ENCODE measurements around the gene SURF4. TPM values are rescaled to one million over a fixed set of nuclear protein-coding genes. Genes with fewer than 3 reads are reported as not detected.
A peak's percentile ranks its signal among the peaks of the same experiment; 100 is the strongest.

SURF4 gene
- total and polyA plus RNA-seq, 2 of the 13 experiments (the other 11 are each of a cell fraction or from before 2014, with no cell fraction given), result 220 to 265 TPM

DNA sequence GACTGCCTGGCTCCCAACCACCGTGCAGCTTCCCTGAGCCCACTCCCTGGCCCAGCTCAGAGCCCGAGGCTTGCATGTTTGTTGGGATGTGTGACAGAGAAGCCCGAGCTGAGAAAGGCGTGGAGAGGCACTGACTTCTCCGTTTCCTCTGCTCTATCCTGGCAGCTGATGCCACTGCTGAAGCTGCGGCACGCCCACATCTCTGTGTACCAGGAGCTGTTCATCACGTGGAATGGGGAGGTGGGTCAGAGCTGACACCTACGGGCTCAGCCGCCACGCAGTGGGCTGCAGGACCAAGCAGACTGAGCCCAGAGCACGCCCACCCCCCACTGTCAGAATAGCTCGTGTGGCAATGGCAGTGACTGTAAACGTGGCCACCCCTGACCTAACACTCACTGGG, 9.6 kb upstream of the SURF4 start:
- TF ChIP-seq WIZ (CRISPR knock-in tag; IDR thresholded peaks at IDR 0.05) (0 out of 2 replicates have a peak, but pooled peaks have one; percentile 12), TSC22D2 (CRISPR knock-in tag; IDR thresholded peaks at IDR 0.05; ENCODE audit: borderline replicate concordance) (no peak), ZNF567 (CRISPR knock-in tag; IDR thresholded peaks at IDR 0.05; ENCODE audit: borderline replicate concordance) (0 out of 2 replicates have a peak, but pooled peaks have one; percentile 3), ZNF768 (CRISPR knock-in tag; IDR thresholded peaks at IDR 0.05) (no peak), AHR (CRISPR knock-in tag; IDR thresholded peaks at IDR 0.05) (no peak)
- TF ChIP-seq, protein P1, sequence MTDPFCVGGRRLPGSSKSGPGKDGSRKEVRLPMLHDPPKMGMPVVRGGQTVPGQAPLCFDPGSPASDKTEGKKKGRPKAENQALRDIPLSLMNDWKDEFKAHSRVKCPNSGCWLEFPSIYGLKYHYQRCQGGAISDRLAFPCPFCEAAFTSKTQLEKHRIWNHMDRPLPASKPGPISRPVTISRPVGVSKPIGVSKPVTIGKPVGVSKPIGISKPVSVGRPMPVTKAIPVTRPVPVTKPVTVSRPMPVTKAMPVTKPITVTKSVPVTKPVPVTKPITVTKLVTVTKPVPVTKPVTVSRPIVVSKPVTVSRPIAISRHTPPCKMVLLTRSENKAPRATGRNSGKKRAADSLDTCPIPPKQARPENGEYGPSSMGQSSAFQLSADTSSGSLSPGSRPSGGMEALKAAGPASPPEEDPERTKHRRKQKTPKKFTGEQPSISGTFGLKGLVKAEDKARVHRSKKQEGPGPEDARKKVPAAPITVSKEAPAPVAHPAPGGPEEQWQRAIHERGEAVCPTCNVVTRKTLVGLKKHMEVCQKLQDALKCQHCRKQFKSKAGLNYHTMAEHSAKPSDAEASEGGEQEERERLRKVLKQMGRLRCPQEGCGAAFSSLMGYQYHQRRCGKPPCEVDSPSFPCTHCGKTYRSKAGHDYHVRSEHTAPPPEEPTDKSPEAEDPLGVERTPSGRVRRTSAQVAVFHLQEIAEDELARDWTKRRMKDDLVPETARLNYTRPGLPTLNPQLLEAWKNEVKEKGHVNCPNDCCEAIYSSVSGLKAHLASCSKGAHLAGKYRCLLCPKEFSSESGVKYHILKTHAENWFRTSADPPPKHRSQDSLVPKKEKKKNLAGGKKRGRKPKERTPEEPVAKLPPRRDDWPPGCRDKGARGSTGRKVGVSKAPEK (CRISPR knock-in tag; IDR thresholded peaks at IDR 0.05; ENCODE audit: borderline replicate concordance), result no peak
- TF ChIP-seq, protein P2, sequence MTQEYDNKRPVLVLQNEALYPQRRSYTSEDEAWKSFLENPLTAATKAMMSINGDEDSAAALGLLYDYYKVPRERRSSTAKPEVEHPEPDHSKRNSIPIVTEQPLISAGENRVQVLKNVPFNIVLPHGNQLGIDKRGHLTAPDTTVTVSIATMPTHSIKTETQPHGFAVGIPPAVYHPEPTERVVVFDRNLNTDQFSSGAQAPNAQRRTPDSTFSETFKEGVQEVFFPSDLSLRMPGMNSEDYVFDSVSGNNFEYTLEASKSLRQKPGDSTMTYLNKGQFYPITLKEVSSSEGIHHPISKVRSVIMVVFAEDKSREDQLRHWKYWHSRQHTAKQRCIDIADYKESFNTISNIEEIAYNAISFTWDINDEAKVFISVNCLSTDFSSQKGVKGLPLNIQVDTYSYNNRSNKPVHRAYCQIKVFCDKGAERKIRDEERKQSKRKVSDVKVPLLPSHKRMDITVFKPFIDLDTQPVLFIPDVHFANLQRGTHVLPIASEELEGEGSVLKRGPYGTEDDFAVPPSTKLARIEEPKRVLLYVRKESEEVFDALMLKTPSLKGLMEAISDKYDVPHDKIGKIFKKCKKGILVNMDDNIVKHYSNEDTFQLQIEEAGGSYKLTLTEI (CRISPR knock-in tag; conservative IDR thresholded peaks at IDR 0.05), result no peak
- in situ Hi-C loops (cut with HindIII; ENCODE audit: extremely low pct_ligation_motif_present, low pct_unique_long_range_greater_than_20kb) (no loop called here), intact Hi-C loops (cut with micrococcal nuclease; ENCODE audit: unreplicated experiment) (no loop called here)
- no peak for DNase-seq (ENCODE audit: low spot score)
- FAIRE-seq, result no peak
- peak overlapping the region in 1 of 3 experiments; percentile 52; a peak in 1 of 6 replicates for H3K4me3 ChIP-seq (replicated peaks in 1 of 3; ENCODE audit: insufficient read depth in 1 of 3, low read depth in 2 of 3, low read length in 3 of 3)
- H3K27ac ChIP-seq (ENCODE audit: extremely low read length, insufficient read depth, low read length), result no peak overlapping the region
- H3K27me3 ChIP-seq (ENCODE audit: control insufficient read depth in 1 of 2, insufficient read depth in 2 of 2, low read length in 2 of 2), result no peaks in the 10 kb centered on the region
- WGBS (ENCODE audit: low lambda C conversion rate), result 82% methylated on average over 7 of the region's 14 CpGs
- no peak overlapping the region for H2AFZ ChIP-seq (ENCODE audit: low read length)
- POLR2A ChIA-PET, result interaction anchor here (0.9 to 3.7 kb wide), 7 partner anchors 9 to 74 kb away, joined by 4 to 18 read pairs (median 5); partner anchors contain the start of genes MED22, RPL7A, STKLD1 and SURF1
- H3K9me3 ChIP-seq (ENCODE audit: low read length), result peaks cover 10% of the 10 kb centered on the region; the same call in 1 of the 2 replicates
- H3K36me3 ChIP-seq (replicated peaks in 1 of 2; ENCODE audit: control insufficient read depth in 1 of 2, insufficient read depth in 2 of 2, low read length in 2 of 2), result no peaks in the 10 kb centered on the region
- ATAC-seq, result no peak
- H4K20me1 ChIP-seq (ENCODE audit: insufficient read depth, low read length), result no peaks in the 10 kb centered on the region
- no peak overlapping the region; the same call in 1 of the 2 replicates for H3K9ac ChIP-seq (ENCODE audit: insufficient read depth, low read depth, low read length)
- peak overlapping the region; percentile 78 for H3K4me2 ChIP-seq (ENCODE audit: low read depth, low read length)
- H3K79me2 ChIP-seq (ENCODE audit: insufficient read depth, low read length), result no peaks in the 10 kb centered on the region
- peaks cover 68% of the 10 kb centered on the region for H3K4me1 ChIP-seq (ENCODE audit: insufficient read depth, low read length)
- CTCF ChIA-PET (ENCODE audit: low intra/inter-chr PET ratio, low total read pairs), result no interaction called here
- no TSS peak for BruUV-seq (replicated peaks)
